ENCODE results near the gene C20orf204.

Gene C20orf204

DNA sequence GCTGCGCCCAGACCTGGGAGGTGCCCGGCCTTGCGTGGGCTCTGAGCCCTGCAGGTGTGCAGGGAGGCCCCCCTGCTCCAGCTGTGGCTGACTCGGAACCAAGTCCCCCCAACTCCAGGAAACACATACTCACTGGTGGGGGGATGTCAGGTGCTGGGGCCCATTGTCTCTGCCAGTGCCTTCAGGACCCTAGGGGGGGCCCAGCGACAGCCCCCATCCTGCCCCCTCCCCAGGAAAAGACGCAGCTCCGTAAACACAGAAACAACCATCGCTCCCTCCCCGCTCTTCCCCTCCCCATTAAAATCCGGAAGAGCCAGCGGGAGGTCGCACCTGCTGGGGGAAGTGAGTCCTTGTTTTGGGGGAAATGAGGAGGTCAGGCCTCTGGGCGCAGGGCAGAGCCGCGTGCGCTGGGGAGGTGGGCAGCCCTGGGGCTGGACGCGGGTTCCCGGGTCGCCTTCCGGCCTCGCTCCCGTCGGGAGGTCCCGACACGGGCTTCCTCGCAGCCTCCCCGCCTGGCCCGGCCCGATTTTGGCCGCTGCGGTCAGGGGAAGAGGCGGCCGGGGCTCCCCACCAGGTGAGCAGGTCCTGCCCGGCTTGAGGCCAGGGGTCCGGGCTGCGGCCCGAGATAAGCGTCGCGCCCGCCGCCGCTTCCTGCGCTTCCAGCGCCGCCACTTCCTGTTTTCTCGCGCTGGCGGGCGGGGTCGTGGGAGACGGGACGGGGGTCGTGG, 6.2 kb downstream of the C20orf204 start:
- DNase-seq, result no peak

DNA sequence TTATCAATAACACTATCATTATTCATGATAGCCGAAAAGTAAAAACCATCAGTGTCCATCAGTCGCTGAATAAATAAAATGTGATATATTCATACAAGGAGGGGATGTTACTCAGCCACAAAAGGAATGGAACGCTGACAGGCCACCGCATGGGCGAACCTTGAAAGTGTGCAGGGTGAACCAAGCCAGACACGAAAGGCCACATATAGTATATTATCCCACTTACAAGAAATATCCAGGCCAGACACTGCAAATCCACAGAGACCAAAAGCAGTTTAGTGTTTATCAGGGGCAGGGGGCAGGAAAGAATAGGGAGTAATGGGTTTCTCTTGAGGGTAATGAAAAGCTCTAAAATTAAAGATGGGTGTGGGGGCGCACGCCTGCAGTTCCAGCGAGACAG, 7.8 kb downstream of the C20orf204 start:
- DNase-seq, result no peak

DNA sequence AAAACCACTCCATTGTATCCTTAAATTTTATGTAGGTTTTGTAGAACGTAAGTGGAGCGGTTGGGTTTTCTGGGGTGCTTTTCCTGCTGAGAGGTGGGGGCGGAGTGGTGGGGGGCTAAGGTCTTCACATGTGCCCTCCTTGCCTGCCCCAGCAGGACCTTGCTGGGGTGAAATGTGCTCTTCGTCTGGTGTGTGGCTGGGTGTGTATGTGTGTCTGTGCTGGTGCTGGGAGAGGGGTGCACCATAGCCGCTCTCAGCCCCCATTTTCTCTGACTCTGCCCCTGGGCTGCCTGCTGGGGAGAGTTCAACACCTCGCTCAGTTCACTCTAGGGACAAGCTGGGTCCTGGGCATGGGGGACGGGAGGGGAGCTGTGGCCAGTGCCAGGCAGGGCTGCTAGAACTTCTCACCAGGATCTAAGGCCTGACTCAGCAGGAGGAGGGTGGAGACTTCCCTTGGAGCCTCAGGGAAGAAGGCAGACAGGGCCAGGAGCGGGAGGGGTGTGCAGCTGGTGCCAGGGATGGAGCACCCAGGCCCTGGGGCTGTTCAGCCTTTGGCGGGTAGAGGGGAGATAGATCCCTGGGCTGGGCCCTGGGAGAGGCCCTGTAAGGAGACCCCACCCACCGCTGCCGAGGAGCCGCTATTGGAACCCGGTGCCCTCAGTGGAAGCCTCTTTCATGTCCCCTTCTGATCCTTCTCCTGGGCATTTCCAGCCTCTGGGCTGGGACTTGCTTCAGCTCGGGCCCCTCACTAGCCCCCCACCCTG, 8.7 kb downstream of the C20orf204 start:
- DNase-seq, result no peak

DNA sequence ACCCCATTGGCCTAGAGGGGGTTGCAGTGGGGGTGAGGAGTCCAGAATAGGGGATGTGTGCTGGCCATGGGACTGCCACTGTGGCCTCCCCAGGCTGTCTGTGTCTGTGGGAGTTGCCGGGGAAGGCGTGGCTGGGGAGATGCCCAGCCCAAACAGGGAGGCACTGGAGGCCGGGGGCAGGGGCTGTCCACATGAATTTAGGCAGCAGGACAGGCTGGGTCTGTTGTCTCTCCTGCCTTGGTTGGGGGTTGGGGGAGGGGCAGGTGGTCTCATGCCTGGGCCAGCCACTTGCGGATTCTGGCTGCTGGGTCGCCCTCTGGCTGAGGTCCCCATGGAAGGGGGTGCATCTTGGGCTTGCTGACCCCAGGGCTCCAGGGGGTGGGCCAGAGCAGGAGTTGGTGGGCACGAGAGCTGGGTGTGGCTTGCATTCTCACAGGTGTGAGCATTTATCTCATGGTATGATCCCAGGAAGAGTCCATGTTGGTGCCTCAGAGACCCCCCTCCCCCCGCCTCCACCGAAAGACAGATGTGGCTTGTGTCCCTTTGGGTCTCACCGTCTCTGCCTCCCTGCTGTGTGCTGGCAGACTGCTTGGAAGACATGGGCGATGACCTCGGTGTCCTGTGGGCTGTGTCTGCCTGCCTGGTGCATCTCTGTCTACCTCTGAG, 9.5 kb downstream of the C20orf204 start:
- no peak for DNase-seq

DNA sequence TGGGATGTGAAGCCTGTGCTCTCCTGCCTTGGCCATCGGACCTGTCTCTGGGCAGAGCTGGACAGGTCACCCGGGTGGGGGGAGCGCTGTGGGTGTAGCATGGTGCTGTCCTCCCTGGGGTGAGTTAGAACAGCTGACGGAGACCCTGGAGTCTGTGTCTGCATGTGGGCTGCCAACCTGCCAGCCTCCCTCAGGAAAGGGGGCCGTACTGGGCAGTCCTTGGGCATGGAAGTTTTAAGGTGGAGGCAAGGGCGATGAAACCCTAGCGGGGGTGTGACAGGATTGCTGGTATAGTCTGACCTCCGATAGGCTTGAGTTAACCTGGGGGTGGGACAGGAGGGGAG, 11.0 kb downstream of the C20orf204 start:
- no peak for DNase-seq

DNA sequence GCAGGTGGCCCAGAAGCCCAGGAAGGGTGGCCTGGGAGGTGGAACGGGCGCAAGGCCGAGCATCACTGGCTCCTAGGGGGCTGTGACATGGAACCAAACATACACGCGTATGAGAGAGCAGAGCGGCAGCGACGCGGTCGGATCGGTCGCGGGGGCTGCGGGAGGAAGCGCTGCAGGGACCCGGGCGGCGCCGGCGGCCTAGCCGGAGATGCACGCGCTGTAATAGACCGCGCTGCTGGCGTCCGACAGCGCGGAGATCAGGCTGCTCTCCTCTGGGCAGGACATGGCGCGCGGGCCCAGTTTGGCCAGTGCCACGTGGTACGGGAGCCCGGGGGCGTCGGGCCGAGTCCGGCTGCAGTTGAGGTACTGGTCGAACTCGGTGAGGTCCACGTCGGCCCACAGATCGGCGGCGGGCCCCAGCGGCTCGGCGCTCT, 12.0 kb downstream of the C20orf204 start:
- no peak for DNase-seq

DNA sequence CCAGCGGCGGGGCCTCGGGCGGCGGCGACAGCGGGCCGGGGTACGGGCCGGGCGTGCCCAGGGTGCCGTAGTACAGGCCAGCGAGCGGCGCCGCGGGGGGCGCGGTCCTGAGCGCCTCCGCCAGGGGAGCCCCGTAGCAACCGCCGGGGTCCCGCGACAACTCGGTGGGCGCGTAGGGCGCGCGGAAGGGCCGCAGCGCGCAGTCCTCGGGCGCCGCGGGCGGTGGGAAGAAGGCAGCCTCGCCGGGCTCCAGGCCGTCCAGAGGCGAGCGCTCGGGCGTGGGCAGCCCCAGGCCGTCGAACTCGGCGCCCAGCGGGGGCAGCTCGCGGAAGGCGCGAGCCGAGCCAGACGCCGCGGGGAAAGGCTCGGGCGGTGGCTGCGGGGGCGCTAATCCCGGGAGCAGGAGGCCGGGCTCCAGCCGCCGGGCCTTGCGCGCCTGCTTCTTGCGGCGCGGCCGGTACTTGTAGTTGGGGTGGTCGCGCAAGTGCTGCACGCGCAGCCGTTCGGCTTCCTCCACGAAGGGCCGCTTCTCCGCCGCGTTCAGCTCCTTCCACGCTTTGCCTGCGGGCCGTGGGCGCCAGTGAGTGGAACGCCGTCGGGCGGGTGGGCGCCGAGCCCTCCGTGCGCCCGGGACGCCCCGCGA, 12.5 kb downstream of the C20orf204 start:
- DNase-seq, result no peak

DNA sequence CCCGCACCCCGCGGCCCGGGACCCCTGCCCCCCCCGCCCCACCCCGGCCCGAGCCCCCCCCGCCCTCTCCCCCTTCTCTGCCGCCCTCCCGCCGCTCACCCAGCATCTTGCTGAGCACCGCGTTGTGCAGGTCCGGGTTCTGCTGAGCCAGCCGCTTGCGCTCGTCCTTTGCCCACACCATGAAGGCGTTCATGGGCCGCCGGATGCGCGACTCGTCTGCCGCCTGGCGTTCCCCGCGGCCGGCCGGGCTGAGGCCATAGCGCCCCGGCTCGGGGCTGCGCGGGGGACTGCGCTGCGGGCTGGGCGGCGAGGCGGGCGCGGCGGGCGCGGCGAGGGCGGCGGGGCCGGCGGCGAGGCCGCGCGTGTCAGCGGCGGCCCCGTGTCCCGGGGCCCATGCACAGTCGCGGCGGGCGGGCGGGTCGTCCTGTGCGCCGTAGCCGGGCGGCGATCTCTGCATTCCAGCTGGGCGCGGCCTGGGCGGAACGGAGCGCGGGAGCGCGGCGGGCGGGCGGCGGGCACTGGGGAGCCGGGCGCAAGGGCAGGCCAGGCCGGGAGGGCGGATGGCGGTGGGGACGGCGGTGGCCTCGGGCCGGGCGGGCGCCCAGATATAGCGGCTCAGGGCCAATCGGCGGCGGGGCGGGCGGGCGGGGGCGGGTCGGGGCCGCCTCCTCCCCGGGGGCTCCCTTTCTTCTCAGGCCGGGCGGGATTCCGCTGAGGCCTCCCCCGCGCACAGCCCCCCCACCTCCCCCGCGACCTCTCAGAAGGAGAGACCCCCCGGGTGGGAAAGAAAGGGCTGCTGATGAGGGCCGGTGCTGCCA, 13.3 kb downstream of the C20orf204 start, which contains the start of gene SOX18:
SOX18 (minus strand) TSS at position 580 of the 818 bp plus-strand sequence; CDS start at position 457, 123 bp downstream.
- no peak for DNase-seq

DNA sequence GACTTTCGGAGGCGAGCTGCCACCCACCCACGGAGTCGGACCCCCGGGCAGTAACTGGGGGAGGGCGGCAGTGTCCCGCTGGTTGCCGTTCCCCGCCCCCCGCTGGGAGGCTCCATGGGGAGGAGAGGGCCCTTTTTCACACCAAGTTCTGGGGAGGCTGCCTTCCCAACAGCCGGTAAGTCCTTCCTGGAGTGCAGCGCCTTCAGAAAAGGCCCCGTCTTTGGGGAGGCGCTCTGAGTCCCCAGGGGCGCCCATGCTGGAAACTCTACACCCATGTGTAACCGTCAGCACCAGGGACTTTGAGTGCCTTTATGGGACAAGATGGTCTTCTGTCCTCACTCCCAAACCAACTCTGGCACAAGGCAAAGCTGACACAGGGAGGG, 13.9 kb downstream of the C20orf204 start:
- DNase-seq, result no peak

DNA sequence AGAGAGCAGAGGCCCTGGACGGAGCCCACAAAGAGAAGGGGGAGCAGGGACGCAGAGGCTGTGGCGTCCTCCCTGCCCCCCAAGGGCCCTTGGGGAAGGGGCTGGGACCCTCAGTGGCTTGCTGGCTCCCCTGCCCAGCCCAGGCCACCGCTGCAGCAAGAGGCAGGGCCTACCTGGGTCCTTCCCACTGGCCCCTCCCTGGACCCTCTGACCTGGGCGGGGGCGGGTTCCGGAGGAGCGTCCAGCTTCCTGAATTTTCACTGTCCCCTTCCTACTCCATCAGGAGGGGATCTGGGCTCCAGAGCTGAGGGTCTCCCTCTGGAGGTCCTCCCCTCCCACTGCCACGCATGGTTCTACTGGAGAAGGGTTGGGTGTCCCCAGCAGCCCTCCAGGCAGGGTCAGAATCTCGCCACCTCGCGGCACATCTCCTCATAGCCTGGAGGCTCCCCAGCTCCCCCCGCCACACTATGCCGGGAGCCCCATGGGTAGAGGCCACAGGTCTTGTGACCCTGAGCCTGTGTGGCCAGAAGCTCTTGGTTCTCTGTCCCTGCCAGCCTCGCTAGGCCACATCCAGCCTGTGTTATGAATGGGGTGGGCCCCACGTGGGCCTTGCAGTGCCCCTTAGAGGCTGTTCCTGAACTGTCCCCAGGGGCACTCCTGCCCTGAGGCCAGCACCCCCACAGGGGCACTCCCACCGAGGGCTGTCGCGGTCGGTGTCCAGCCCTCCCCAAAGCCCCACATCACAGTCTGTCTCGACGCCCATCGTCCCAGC, 14.5 kb downstream of the C20orf204 start:
- no peak for DNase-seq

DNA sequence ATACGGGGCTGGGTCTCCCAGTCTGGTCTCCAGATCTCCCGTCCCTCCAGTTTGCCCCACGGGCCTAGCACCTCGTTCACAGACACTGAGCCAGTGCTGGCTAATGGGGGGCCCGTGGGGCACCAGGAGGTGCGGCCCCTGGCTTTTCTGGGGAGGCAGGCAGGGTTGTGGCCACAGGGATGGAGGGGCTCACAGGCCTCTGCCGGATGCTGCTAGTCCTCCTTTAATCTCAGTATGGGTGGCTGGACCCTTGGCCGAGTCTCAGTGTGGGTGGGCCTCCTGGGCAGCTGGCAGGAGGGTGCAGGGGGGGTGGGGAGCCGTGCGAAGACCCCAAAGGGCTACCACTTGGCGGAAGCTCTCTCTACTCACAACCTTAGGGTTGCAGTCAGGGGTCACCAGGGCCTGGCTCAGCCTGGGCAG, 15.1 kb downstream of the C20orf204 start:
- DNase-seq, result no peak

DNA sequence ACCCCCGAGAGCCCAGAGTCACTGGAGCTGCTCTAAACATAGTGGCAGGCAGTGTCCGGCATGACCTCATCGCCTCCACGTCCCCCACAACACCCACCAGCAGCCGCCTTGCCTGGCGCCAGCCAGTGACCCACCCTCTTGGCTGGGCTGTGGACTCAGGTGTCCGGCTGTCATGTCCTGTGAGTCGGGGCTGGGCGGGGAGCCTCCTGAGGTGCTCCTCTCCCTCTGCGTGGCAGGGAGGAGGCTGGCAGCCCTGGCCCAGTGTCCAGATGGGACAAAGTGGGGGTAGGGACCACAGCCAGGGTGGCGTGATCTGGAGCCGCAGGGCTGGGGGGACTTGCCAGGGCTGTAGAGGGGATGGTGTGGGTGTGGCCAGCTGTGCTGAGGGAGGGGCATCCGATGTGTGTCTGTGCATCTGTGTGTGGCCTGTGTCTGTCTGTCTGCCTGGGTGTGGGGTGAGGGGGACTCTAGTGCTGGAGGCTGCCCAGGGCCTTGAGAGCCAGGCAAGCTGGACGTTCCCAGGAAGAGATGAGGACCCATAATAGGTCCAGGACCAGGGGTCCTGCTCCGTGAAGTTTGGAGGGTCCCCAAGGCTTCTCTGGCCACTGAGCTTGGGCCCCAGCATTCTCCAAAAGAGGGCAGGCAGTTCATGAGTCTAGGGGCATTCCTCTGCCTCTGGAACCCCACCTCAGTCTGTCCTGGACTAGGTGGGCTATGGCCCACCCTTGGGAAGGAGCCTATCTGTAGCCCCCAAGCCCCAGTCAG, 15.8 kb downstream of the C20orf204 start:
- DNase-seq, result no peak

DNA sequence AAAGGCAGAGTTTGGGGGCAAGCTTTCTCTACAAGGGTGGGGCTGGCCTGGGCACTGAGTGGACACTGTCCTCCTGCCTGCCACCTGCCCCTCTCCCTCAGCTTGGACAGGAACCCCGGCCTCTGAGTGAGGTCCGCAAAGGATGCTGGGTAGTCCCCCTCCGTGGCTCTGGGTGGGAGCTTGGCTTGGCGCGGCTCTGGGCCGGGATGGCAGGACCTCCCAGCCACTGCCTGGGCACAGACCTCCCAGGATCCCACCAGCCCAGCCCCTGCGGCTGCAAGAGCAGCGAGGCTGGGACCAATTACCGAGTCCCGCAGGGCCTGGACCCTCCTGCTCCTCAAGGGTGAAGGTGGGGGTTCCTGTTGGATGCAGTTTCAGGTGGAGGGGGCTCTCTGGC, 16.3 kb downstream of the C20orf204 start:
- no peak for DNase-seq

DNA sequence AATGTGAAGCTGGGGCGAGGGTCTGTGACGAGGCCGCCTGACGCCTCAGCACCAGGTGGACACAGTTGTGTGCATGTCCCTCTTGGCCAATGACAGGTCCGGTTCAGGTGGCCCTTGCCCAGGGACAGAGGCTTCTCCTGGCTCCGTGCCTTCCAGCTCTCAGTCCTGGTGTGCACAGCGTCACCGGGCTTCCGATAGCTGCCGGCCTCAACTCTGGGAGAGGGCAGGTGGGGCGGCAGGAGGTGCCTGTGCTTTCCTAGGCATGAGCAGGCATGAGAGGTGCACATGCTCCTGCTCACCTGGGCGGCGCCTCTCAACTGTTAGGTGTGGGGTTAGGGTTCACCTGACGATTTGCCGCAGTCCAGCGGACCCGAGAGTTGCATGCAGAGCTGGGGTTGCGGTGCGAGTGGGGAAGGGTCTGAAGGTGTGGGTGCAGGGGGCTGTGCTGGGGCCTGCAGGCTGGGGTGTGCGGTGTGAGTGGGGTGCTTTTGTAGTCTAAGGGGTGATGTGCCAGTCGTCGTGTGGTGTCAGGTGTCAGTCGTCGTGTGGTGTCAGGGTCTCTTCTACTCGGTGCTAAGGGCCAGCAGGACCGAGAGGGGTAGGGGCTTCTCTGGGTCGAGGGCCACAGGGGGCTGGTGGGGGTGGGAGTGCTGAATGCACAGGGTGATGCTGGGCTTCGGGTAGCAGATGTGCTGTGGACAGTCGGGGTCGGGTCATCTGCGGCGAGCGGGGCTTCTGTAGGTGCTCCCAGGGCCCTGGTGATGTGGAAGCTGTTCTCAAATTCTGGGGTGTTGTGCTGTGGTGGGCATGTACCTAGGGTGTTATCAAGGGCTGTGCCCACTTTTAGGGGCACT, 17.2 kb downstream of the C20orf204 start:
- DNase-seq, result no peak

DNA sequence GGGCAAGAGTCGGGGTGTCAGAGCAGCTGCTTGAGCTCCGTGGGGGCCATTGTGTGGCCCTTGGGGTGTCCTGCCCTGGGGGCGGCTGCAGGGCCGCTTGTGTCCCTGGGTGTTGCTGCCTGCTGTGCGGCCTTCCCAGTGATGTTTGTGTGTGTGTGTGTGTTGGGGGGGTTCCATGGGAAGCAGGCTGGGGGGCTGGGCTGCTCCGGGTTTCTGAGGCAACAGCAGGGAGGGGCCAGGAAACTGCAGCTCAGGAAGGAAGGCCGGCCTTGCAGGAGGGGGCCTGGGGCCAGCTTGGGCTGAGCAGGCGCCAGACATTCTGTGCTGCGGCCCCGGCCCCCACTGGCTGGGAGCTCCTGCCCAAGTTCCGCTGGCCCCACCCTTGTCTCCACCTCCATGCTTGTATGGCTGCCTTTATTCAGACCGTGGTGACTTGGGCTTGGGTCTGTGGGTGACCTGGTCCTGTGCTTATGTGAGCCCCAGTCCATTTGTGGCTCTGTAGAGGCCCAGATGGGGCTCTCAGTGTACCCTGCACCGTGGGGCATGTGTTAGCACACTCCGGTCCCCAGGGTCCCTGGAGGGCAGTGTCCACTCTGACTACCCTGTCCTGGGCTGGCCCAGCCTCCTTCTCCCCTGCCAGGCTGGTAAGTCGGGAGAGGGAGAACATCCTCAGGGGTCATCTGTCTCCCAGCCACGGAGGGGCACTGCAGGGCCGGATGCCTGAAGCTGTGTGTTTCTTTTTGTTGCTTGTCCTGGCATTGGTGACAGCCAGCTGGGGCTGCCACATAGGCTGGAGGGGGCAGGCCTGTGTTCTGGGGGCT, 18.1 kb downstream of the C20orf204 start:
- DNase-seq, result no peak

DNA sequence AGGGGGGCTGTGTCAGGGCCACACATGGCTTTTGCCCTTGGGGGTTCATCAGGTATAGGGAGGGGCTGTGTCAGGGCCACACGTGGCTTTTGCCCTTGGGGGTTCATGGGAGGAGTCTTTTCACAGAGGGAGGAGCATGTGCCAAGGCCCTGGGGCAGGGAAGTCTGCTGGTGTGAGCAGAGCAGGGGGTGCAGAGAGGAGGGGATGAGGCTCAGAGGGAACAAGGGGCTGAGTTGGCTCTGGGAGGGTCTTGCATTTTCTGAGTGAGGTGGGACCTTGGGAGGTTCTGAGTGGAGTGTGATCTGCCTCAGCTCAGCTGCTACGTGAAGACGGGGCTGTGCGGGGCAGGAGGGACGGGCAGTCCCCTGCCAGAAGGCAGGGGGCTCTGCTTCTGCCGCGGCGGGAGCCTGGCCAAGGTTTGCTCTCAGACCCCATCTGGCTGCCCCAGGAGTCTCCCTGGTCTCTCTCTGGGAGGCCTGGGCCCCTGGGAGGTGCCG, 19.5 kb downstream of the C20orf204 start:
- DNase-seq, result no peak

DNA sequence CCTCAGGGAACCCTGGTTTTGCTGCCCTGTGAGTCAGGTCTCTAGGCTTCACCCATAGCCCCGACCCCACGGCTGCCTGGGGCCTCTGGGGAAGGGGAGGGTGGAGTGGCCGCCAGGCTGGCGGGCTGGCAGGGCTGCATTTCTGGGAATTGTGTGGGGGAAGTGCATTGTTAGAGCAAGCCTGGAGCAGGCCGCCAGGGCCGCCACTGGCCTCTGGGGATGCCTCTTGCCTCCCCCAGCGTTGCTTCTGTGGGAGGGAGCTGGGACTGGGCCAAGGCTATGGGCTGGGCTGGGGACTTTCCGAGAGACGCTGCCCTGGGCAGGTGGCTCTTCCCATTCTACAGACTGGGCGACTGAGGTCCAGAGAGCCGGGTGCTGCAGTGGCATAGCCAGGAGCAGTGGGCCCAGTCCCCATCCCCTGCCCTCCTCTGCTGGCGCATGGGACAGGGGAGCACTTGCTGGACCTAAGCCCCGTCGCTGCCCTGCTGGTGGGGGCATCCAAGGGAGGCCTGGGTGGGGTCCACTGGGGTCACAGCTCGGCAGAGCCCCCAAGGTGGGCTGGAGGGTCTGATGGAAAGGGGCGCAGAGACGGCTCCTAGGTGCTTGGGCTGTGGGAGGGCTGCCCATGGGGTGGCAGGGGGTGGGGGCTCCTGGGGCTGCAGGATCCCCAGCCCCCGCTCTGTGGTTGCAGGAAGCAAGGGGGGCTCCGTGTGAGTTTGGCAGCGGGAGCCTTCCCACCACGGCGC, 20.1 kb downstream of the C20orf204 start:
- DNase-seq, result no peak

DNA sequence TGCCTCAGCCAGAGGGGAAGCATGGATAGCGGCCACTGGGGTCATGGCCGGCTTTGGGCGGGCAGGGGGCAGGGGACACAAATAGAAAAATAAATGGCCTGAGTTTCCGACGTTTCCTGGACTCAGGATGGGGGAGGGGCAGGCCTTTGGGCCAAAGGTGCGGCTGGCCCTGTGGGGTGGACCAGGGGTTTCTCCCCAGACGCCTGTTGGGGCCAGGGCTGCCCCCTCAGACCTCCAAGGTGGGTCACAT, 20.6 kb downstream of the C20orf204 start:
- no peak for DNase-seq
